Activated CD4-positive, alpha-beta T cell treated with anti-CD3 and anti-CD28 coated beads, Interleukin-2, amount 50 U/mL, for 1 hour (primary cell): ENCODE data around the gene WWOX.

Source experiments
- DNase-seq: peaks from one replicate; pipeline ENCODE4 v3.0.0-alpha.2; 2020

The WWOX gene

GRCh38 chr16:78368121-78369102 is 269.0 kb downstream of the WWOX start:
- no peak for DNase-seq

GRCh38 chr16:78372277-78372676 is 272.8 kb downstream of the WWOX start:
- DNase-seq, result no peak

DNA sequence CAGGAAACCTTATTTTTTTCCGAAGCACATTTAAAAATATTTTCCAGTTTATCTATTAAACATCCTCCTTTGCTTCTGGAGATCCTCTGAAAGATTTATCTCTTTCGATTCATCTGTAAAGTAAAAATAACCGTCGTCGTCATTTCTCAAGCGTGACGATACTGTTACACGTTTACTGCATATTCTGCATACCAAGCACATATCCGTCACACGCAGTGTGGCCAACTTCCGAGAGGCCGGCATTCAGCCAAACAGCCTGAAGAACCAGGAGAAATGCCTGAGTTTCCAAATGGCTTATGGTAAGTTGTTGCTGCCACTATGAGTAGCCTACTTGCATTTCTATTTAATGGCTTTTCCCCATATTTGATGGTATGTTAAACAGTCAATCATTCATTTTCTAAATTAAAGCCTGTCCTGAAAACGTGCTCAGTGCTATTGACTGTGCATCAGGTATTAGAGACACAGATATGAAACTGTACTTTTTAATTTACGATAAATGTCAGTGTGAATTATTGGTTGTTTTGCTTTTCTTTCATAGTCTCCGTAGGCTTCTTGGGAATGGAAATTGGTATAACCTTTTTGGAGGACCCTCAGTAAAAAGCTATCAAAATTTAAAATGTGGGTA is 275.7 kb downstream of the WWOX start:
- no peak for DNase-seq

- DNase-seq, result no peak
Measured at GRCh38 chr16:78376452-78376851, 277.0 kb downstream of the WWOX start.

- DNase-seq, result no peak
Measured at GRCh38 chr16:78377312-78377711, 277.9 kb downstream of the WWOX start.

GRCh38 chr16:78381060-78381459 is 281.6 kb downstream of the WWOX start:
- DNase-seq, result no peak

- no peak for DNase-seq
Measured at GRCh38 chr16:78383118-78383517, 283.7 kb downstream of the WWOX start.

DNA sequence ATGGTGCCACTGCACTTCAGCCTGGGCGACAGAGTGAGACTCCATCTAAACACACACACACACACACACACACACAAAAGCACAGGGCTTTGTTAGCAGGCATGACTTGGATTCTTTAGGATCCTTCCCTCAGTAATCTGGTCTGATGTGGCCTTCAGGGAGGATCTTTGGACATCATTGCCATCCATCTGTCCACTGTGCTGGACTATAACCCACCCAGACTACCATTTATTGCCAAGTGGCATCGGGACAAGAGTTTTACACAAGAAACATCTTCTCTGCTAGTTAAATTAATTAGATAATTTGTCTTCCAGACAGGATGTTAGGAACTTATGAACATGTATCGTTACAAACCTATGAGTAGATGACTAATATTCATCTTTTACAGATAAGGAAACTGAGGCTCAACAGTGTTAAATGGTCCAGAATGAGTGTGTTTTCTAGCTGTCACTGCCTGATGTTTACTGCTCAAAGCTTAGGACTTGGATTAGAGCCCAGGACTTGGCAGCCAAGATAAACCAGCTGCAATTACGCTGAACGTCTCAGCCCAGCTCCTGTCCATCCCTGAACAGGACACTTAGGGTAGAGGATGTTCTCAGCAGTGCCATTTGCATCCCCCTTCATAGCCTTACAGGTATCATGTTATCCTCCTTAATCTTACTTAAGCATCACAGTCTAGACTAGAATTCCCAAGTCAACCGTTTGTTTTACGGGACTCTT is 285.8 kb downstream of the WWOX start:
- no peak for DNase-seq

GRCh38 chr16:78386557-78387324 is 287.3 kb downstream of the WWOX start:
- no peak for DNase-seq

- DNase-seq, result no peak
Measured at GRCh38 chr16:78389009-78389498, 289.6 kb downstream of the WWOX start.

DNA sequence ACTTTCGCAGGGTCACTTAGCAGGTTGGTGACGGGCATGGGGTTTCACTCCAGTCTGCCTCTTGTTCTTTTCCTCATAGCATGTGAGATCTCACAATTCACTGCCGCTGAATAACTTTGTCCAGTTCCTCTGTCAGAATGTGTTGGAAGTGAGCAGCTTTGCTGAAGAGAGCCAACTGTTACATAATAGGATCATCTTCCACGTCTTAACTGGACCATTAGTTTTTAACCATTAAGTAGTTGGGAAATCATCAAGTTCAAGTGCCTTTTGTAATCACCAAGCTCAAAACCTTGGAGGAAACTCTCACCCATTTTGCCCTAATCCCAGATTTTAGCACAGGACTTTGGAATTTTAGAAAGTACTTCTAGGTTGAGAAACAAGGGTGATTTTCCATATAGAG is 290.6 kb downstream of the WWOX start:
- DNase-seq, result no peak

DNA sequence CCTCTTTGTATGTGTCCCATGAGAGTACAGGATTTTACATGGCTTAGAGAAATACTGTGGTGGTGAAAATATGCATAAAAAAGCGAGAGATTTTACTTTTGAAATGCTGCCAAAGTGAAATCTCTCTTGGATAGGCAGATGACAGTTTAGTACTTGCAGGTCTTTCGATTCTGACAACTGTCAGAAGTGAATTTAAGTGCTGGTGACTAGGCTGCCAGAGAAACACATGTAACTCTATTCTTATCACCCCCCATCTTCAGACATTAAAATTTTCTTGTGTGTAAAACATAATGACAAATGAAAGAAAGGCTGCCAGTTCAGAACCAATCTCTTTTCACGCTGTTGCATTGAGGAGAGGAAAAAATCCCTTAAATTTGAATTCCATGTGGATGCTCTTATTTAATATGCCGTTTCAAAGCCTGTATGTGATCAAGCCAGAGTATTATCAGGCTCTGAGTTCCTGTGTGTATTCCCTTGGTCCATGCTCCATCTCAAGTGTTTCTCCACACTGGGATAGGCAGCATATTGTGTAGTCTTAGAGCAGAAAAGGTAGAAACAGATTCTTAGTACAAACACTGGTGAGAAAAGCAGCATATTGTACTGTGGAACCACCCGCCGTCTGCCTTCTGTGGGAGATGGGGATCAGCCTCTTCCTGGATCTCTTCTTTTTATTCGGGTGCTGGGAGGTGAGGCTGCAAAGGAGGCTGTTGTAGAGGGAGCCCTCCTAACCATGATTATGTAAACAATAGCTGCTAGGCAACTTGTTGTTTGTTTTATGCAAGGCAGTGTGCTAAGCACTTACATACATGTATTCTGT is 291.3 kb downstream of the WWOX start:
- DNase-seq, result no peak

DNA sequence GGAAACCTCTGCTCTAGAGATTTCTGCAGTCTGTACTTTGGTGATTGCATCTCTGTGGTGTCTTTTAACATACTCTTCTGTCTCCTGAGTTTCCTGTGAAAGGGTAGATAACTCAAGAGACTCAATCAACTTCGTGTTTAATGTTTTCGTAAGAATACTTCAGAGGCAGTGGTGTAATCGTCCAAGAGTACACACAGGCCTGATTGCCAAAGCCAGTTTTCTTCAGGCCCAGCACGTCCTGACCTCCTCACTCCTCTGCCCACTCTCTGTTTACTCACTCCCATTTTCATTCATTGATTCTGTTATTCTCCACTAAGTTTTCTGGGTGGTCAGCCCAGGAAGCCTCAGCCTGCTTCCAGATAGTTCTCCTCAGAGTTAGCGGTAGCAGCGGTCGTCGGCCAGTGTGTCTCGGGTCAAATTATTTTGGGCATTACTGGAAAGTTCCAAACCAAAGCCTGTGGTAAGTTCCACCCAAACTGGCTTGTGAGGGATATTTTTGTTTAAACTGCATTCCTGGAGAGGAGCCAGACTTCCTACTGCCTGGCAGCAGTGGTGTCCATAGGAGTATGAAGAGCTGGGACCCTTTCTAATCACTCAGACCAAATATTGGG is 293.2 kb downstream of the WWOX start:
- DNase-seq, result no peak

DNA sequence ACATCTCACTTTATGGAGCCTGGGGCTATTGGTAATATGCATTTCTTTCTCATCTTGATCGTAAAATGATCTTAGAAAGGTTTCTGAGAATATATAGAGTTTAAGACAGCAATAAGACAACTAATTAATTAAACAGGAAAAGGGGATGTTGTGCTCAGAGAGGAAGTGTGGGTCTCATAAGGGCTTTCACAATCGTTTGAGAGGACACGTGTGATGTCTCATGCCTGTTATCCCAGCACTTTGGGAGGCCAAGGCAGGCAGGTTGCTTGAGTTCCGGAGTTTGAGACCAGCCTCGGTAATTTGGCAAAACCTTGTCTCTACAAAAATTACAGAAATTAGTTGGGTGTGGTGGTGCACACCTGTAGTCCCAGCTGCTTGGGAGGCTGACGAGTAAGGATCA is 295.6 kb downstream of the WWOX start:
- DNase-seq, result no peak

- no peak for DNase-seq
Measured at GRCh38 chr16:78396046-78396445, 296.6 kb downstream of the WWOX start.

- no peak for DNase-seq
Measured at GRCh38 chr16:78396673-78397072, 297.2 kb downstream of the WWOX start.

DNA sequence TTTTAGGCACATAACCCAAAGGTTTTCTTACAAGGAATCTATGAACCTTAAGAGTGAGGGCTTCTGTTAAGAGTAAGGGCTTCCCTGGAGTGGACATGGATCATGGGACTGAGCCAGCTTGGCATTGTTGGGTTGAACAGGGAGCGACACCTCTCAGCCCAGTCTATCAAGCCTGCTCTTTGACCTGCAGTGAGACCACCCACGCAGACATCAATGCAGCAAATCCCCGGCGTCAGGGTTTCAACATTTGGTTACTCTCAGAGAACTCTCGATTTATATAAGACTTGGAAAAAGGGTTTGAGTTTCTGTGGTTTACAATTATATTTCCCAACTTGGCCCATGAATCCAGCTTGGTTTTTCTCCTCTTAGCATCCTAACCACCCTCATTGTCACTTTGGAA is 299.9 kb downstream of the WWOX start:
- DNase-seq, result no peak

DNA sequence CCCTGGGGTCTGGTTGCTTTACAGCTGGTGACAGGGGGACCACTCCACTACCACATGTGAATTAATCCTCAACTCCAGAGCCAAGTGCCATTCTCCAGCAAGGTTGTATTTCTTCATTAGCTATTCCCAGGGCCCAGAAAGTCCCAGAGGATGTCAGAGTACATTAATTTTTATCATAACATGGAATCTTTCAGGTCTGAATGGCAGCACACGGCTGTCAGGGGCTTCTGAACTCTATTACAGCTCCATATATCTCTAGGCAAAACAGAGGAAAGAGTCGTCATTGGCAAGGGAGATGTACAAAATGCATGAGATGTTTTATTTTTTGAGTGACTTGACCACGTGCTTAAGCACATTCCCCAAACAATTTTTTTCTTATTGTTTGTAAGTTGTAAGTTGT is 303.4 kb downstream of the WWOX start:
- DNase-seq, result no peak

- DNase-seq, result no peak
Measured at GRCh38 chr16:78405040-78405439, 305.6 kb downstream of the WWOX start.

DNA sequence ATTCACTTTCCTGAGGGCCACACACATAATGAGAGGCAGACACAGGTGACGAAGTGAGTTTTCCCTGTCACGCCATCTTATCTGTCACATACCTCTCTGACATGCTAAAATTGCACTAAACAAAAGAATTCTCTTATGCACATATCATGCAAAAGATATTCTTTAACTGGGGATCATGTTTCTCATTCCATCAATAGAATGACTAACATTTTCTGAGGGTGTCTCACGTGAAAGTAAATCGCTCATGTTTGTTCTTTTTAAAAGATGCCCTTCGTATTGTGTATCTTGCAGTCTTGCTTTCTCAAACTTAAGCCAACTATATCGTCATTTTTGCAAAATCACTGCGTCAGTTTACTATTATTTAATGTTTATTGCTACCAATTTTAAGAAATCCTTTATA is 306.4 kb downstream of the WWOX start:
- DNase-seq, result no peak

DNA sequence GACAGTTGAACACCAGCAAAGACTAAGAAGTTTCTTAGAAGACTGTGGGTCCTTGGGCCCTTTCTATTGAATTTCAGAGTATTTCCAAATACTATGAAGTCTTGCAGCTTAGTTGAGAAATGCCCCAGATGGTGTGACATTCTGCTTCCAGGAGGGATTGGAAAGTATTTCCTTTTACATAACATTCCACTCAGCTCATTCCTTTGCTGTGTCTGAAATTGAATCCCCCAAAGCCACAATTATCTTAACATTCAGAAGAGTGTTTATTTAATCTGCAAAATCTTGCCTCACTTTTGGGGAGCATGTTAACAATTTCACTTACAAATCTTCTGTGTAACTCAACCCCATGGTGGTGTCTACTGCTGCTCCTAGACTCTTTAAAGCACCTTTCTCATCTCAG is 307.7 kb downstream of the WWOX start:
- DNase-seq, result no peak
